GM12892 (cell line): ENCODE results near the gene GON7.
"Not testable (repeated sequence)": the region's sequence is repeated elsewhere in the genome, so short reads cannot be mapped to it uniquely, and the experiment has no call there.

Experiments used
- POLR2A ChIP-seq: IDR thresholded peaks from 2 replicates; pipeline ENCODE4 v1.6.1; 2011; ENCODE audit warnings: low read depth, low read length, control low read depth
- POLR2AphosphoS5 ChIP-seq: IDR thresholded peaks from 2 replicates; pipeline ENCODE4 v1.6.1; 2011; ENCODE audit warnings: low read depth, low read length, control low read depth

- TF ChIP-seq POLR2AphosphoS5, POLR2A: not testable (repeated sequence)
These were observed 32.1 kb downstream of the GON7 start for GRCh38 chr14:93174731-93175130.
